ENCODE measurements around the gene RPTOR.

Gene RPTOR

GRCh38 chr17:80646328-80646727 lies 101.7 kb downstream of the RPTOR start:
- DNase-seq = peak; percentile 17

GRCh38 chr17:80647746-80648145 lies 103.1 kb downstream of the RPTOR start:
- no peak for DNase-seq

GRCh38 chr17:80649200-80649644 lies 104.6 kb downstream of the RPTOR start:
- DNase-seq = no peak

- DNase-seq = no peak
These were observed 105.2 kb downstream of the RPTOR start for GRCh38 chr17:80649672-80650330.

GRCh38 chr17:80650331-80650672 lies 105.7 kb downstream of the RPTOR start:
- DNase-seq = no peak

GRCh38 chr17:80650751-80651518 lies 106.3 kb downstream of the RPTOR start:
- DNase-seq = no peak

GRCh38 chr17:80652756-80653330 lies 108.2 kb downstream of the RPTOR start:
- DNase-seq = no peak

- DNase-seq = no peak
These were observed 109.2 kb downstream of the RPTOR start for GRCh38 chr17:80653856-80654255.

- no peak for DNase-seq
These were observed 111.0 kb downstream of the RPTOR start for GRCh38 chr17:80655608-80656007.

- no peak for DNase-seq
These were observed 112.0 kb downstream of the RPTOR start for GRCh38 chr17:80656590-80656989.

- DNase-seq = no peak
These were observed 112.9 kb downstream of the RPTOR start for GRCh38 chr17:80657561-80657960.

GRCh38 chr17:80658821-80659220 lies 114.2 kb downstream of the RPTOR start:
- DNase-seq = no peak

- no peak for DNase-seq
These were observed 115.0 kb downstream of the RPTOR start for GRCh38 chr17:80659651-80660050.

GRCh38 chr17:80660527-80661198 lies 116.0 kb downstream of the RPTOR start:
- no peak for DNase-seq

GRCh38 chr17:80662557-80662956 lies 117.9 kb downstream of the RPTOR start:
- DNase-seq = no peak

GRCh38 chr17:80663781-80664206 lies 119.2 kb downstream of the RPTOR start:
- no peak for DNase-seq

- DNase-seq = no peak
These were observed 119.7 kb downstream of the RPTOR start for GRCh38 chr17:80664217-80664790.

GRCh38 chr17:80665792-80666191 lies 121.2 kb downstream of the RPTOR start:
- no peak for DNase-seq

GRCh38 chr17:80666867-80667266 lies 122.2 kb downstream of the RPTOR start:
- DNase-seq = no peak

GRCh38 chr17:80667462-80668277 lies 123.0 kb downstream of the RPTOR start:
- no peak for DNase-seq

- no peak for DNase-seq
These were observed 123.9 kb downstream of the RPTOR start for GRCh38 chr17:80668375-80669148.

Data from NCI-H1417 treated with DMSO at 0.1 percent for 48 hours (cell line).